ENCODE data around the gene SNRK. TPM values are rescaled to one million over a fixed set of nuclear protein-coding genes. Genes with fewer than 3 reads are reported as not detected.

SNRK gene
- total RNA-seq, 1 donor from 2014 or later, result 44.3 TPM

GRCh38 chr3:43338295-43338694 is 52.0 kb downstream of the SNRK start:
- intact Hi-C loops (cut with DNase I), result no loop called here
- H3K9me3 ChIP-seq, result peaks cover 21 to 49% of the 10 kb centered on the region in 2 donors
- no peak overlapping the region for H3K27ac ChIP-seq
- H3K27me3 ChIP-seq, result no peaks in the 10 kb centered on the region
- H3K4me1 ChIP-seq, result no peaks in the 10 kb centered on the region
- no peak overlapping the region for H3K4me3 ChIP-seq
- DNase-seq (ENCODE audit: low spot score in 2 of 2), result no peak
- peaks cover 47 to 95% of the 10 kb centered on the region in 2 donors for H3K36me3 ChIP-seq
- TF ChIP-seq CTCF (IDR thresholded peaks at IDR 0.05), result no peak

GRCh38 chr3:43340403-43340802 is 54.1 kb downstream of the SNRK start:
- H3K4me3 ChIP-seq, result no peak overlapping the region
- H3K27me3 ChIP-seq, result no peaks in the 10 kb centered on the region
- no peaks in the 10 kb centered on the region for H3K4me1 ChIP-seq
- DNase-seq (ENCODE audit: low spot score in 2 of 2), result no peak
- intact Hi-C loops (cut with DNase I), result no loop called here
- H3K27ac ChIP-seq, result no peak overlapping the region
- no peak for TF ChIP-seq CTCF (IDR thresholded peaks at IDR 0.05)
- H3K9me3 ChIP-seq, result peaks cover 21 to 42% of the 10 kb centered on the region in 2 donors
- H3K36me3 ChIP-seq, result peaks cover 50 to 96% of the 10 kb centered on the region in 2 donors

GRCh38 chr3:43341788-43342187 is 55.4 kb downstream of the SNRK start:
- peaks cover 40 to 96% of the 10 kb centered on the region in 2 donors for H3K36me3 ChIP-seq
- H3K27ac ChIP-seq, result no peak overlapping the region
- no peaks in the 10 kb centered on the region for H3K27me3 ChIP-seq
- no peak overlapping the region for H3K4me3 ChIP-seq
- no peak for DNase-seq (ENCODE audit: low spot score in 2 of 2)
- no peaks in the 10 kb centered on the region for H3K4me1 ChIP-seq
- intact Hi-C loops (cut with DNase I), result no loop called here
- H3K9me3 ChIP-seq, result peaks cover 18 to 28% of the 10 kb centered on the region in 2 donors
- TF ChIP-seq CTCF (IDR thresholded peaks at IDR 0.05), result no peak

GRCh38 chr3:43343185-43343584 is 56.8 kb downstream of the SNRK start:
- Histone ChIP-seq H3K27ac (no peak overlapping the region), H3K9me3 (peaks cover 8 to 14% of the 10 kb centered on the region in 2 donors), H3K36me3 (peaks cover 45 to 96% of the 10 kb centered on the region in 2 donors), H3K4me3 (no peak overlapping the region), H3K4me1 (no peaks in the 10 kb centered on the region), H3K27me3 (no peaks in the 10 kb centered on the region)
- no peak for DNase-seq (ENCODE audit: low spot score in 2 of 2)
- TF ChIP-seq CTCF (IDR thresholded peaks at IDR 0.05), result no peak
- intact Hi-C loops (cut with DNase I), result no loop called here

- Histone ChIP-seq H3K4me1 (no peaks in the 10 kb centered on the region), H3K4me3 (no peak overlapping the region), H3K27me3 (no peaks in the 10 kb centered on the region), H3K9me3 (peaks cover 2 to 8% of the 10 kb centered on the region in 2 donors), H3K27ac (no peak overlapping the region), H3K36me3 (peaks cover 52 to 96% of the 10 kb centered on the region in 2 donors)
- TF ChIP-seq CTCF (IDR thresholded peaks at IDR 0.05), result no peak
- intact Hi-C loops (cut with DNase I), result no loop called here
- DNase-seq (ENCODE audit: low spot score in 2 of 2), result no peak
Observed at GRCh38 chr3:43343815-43344214, 57.5 kb downstream of the SNRK start.

GRCh38 chr3:43344520-43344919 is 58.2 kb downstream of the SNRK start:
- intact Hi-C loops (cut with DNase I), result no loop called here
- Histone ChIP-seq H3K27me3 (no peaks in the 10 kb centered on the region), H3K27ac (no peak overlapping the region)

More at GRCh38 chr3:43344520-43344919, 58.2 kb downstream of the SNRK start:
- Histone ChIP-seq H3K9me3 (peaks cover 0 to under 1% of the 10 kb centered on the region in 2 donors), H3K36me3 (peaks cover 52 to 96% of the 10 kb centered on the region in 2 donors), H3K4me3 (no peak overlapping the region), H3K4me1 (no peaks in the 10 kb centered on the region)
- TF ChIP-seq CTCF (IDR thresholded peaks at IDR 0.05), result no peak
- no peak for DNase-seq (ENCODE audit: low spot score in 2 of 2)
